GM18520 (cell line): ENCODE measurements around the gene ACACA.

Experiments used
- ATAC-seq: cut with Tn5 transposase; IDR thresholded peaks from one replicate; pipeline ENCODE4 v1.9.1; 2021; ENCODE audit not compliant: unreplicated experiment

The ACACA gene

DNA sequence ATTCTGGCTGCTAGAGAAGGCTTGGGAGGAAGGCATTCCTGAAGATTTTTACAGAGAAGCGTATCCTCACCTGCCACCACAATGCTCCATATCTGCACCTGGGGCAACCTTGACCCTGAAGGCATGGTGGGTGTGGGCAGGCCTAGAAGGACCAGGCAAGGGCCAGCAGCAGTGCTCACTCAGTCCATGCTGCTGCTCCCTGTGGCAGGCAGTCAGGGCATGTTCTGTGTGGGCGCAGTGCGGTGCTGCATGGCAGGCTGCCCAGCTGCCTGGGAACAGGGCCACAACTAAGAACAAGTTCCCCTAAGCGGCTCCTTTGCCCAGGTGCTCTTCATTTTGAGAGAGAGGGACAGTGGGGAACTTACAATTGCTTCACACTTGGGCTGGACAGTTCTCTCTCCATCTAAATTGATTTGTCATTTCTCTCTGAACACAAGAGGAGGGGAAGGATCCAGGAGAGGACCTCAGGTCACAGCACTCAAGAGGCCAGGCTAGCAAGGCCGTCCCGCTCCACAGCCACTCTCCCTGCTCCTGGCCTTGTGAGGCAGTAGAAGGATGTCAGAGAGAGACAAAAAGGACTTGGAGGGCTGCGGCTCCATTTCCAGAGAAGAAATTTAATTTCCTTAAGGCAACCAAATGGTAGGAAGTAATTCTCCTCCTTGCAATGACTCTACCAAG, 299.1 kb downstream of the ACACA start:
- no peak for ATAC-seq

DNA sequence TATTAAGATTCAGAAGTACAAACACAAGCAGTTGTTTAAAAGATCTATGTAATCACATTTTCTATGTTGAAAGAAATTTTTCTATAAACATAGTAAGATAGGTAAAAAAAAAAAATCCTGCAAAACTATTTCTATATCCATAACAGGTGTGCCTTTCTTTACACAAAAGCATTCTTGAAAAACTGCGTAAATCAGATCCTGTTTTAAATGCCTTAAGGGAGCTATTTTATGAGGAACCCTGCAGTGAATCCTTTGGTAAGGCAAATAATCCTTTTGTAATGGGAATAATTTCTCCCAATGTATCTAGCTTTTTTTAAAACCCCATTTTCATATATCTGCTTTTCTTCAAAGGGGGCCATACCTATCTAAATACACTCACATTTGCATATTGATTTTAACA, 300.6 kb downstream of the ACACA start:
- no peak for ATAC-seq

DNA sequence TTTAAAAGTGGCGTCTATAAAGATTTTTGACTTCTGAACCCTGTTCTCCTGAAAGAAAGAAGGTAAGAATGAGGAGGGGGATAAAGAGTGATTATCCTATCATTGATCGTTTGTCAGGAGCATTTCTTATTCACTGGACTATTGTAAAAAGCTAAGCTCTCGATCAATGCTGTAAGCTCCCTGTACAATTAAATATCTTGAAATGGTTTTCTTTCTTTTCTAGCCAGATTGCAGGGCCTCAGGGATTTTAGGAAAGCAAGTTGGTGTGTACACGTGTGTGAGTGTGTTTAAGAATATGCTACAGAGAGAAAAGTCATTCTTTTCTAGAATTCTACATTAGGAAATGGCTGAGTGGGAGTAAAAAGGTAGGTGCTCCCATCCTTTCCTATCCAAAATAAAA, 303.4 kb downstream of the ACACA start:
- ATAC-seq = no peak

DNA sequence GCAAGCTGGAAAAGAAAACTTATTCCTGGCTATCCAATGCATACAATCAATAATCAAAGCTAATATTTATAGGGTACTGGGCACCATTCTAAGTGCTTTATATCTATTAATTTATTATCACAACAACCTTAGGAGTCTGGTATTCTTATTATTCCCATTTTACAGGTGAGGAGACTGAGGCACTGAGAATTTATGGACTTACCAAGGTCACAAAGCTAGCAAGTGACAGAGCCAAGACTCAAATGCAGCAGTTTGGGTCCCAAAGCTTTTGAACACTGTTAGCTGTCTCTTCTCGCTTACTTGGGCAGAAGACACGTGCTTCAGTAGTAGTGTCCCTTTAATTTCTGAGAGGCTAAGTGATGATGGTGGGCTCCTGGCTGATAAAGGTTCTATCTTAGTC, 305.3 kb downstream of the ACACA start:
- no peak for ATAC-seq

DNA sequence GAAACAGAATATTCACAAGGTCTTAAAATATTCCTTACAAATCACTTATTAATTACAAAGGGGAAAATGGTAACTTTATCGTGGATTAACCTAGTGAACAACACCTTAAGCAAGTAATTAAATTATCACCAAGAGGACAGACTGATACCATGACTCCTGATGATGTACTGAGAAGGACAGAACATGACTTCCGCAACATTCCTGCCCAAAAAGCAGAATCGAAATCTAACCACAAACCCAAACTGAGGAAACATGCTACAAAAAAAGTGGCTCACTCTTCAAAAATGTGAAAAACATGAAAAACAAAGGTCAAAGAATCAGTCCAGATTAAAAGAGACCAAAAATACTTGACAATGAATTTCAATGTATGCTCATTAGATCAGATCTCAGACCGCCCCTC, 306.4 kb downstream of the ACACA start:
- ATAC-seq = no peak

DNA sequence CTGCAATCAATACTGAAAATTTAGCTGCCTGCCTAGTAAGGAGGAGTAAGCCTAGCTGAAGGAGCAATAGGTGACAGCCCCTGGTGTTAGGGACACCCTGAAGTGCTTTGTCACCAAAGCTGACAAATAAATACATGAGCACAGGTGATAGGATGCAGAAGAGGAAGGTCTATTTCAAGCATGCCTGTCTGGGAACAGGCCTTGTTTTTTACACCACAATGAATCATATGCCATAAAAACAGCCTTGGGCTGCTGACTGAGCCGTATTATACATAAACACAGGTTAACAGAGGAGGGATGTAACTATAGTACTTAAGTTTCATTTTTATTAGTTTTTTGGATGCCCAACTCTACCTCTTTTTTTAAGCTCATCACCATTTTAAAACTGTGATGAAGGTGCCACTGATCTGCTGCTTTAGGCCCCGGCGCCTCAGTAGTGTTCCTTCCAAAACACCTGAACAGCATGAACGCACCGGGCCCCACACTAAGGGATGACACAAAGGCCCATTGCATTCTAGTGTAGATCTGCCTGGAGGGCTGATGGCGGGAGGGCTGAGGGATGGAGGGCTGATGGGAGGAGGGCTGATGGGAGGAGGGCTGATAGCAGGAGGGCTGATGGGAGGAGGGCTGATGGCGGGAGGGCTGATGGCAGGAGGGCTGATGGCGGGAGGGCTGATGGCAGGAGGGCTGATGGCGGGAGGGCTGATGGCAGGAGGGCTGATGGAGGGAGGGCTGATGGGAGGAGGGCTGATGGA, 307.5 kb downstream of the ACACA start:
- no peak for ATAC-seq

DNA sequence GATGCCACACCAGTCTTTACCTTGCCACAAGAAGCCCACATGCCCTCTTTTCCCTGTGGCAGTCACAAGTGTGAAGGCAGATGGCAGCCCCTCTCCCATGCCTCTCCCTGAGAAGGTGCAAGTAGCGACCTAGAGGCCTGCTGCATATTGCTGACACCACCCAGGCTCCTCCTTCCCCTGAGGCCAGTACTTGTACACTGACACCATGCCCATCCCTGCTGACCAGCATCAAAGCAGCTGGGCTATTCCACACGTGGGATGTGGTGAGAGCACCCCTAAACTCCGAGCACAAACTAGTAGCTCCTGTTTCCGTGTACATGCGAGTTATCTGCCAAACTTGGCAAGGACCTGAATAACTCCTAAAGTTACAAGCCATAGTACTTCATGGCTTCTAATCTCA, 308.5 kb downstream of the ACACA start:
- no peak for ATAC-seq

DNA sequence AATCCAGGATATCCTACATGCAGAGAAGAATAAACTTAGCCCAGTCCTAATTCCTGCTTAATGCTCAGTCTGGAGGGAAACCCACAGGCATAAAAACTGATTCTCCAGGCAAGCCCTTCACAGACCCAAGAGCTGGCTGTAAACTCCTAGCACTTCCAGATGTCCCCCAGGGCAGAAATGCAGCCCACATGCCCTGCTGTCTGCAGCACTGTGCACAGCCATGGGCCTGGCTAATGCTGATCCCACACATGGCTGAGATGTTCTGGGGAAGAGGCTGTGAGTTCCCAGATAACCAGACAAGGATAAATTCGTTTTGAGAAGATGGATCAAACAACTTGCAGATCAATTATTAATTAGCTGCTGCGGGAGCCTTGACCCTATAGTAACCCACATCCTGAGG, 309.5 kb downstream of the ACACA start:
- ATAC-seq = no peak

DNA sequence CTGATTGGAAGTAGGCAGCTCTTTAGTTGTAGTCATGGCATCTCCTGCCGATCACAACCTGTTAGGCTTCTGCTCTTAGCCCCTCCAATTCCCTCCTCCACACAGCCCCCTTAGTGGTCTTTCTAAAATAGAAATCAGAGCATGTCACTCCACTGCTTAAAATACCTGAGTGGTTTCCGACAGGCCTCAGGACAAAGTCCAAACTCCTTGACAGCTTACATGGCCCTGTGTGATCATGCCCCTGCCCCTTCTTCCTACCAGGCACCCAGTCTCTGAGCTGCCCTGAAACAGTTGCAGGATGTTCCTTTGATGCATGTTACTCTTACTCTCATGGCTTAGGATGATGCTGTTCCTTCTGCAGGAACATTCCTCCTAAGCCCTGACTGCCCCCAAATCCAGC, 310.6 kb downstream of the ACACA start:
- ATAC-seq = no peak

DNA sequence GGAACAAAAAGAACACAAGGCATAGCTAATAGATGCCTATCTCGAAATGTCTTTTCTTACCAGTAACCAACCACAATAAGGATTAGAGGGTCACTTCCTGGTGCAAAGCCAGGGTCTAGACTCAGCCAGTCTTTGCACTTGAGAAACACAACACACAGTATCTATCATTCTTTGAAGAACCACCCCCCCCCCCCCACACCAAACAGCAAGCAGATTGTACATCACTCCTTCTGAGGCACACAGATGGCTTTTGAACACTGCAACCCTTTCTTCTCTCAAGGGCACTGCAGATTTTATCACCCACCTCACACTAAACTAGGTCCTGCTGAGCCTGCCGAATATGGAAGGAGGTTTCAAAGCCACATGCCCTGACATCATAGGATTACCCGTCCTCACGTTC, 312.2 kb downstream of the ACACA start:
- ATAC-seq = no peak

DNA sequence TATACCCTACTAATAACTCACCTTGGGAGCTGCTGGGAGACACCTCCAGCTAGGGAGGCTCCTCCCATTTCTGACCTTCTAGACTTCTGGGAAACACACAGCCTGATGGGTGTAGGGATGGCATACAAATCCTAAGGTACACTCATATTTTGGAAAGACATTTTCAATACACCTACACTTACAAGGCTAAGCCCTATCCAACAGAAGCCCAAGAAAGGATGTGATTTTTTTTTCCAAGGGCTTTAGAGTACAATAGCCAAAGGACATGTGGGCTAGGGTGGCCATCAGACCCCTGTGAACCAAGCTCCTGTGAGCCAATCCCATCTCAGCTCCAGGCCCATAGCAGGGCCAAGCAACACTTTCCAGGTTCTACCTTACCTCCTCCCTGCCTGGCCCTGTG, 313.9 kb downstream of the ACACA start:
- no peak for ATAC-seq

DNA sequence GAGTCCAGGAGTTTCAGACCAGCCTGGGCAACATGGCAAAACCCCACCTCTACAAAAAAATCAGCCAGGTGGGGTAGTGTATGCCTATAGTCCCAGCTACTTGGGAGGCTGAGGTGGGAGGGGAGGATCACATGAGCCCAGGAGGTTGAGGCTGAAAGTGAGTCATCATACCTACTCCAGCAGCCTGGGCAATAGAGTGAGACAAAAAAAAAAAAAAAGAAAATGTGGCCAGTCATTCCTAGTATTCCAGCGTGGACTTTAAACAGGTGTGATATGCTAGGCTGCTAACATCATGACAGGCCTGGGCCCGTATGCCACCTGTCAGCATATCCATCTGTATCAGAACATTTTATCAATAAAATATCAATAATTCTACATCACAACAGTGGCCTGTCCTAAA, 314.6 kb downstream of the ACACA start:
- ATAC-seq = no peak

DNA sequence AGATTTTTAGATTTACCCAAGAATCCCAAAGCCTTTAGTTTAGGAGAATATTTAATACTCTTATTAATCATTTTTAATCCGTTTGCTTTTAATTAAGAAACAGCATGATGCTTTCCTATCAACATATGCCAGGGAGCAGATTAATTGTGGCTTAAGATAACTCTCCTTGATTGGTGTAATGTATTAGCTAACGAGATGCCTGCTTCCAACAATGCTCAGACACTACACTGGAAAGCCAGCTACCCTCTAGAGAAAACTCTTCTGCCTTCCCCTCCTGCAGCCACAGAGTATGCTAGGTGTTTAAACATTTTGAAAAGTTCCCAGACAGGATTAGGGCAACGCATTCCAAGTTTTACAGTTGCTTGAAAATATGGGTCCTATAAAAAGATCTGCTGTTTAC, 315.7 kb downstream of the ACACA start:
- no peak for ATAC-seq

DNA sequence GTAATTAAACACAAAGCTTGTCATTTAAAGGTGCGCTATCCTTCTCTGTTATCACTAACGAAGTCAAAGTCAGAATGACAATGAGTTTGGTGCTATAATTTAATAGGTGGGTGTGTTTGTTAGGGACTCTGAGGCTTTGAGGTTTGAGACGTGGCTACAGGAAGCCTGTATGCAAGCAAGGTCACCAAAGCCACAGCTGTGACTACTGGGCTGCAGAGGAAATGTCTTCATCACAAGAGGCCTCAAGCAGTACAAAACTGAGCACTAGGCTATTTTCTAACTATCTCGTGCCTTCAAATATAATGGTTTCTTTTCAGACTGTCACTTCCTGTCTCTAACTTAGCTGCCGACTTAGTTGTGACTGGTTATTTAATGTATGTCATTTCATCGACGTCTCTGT, 316.7 kb downstream of the ACACA start:
- no peak for ATAC-seq

DNA sequence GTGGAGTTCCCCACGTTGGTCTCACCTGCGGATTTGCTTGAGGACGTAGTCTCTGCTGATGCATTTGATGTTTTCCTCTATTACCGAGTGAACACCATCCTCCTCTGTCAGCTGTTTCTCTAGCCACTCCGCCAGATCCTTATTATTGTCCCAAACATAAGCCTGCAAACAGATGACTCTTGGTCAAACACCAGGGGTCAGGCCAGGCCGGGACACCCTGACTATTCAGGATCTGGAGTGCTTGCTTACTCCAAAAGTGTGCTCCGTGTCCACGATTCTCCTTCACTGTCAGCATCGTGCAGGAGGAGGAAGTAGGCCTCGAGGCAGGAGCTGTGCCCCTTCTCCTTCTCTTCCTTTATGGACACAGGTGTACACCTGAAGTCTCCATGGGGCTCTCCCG, 317.7 kb downstream of the ACACA start:
- no peak for ATAC-seq

DNA sequence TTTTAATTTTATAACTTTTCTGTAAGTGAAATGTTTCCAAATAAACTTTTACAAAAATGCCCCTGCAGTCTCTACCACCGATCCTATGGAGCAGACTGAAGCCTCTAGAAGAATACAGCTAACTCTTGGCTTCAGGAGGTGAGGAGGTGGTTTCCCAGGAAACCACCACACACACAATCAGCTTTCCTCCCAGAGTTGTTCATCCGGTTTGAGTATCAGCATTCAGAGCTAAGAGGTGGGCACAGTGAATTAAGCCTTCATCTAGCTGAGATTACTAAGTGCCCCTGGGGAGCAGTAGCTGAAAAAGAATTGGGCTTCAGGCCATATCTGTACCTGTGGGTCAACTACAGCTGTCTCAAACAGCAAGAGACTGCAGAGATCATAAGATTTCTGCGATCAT, 318.2 kb downstream of the ACACA start:
- ATAC-seq = no peak

DNA sequence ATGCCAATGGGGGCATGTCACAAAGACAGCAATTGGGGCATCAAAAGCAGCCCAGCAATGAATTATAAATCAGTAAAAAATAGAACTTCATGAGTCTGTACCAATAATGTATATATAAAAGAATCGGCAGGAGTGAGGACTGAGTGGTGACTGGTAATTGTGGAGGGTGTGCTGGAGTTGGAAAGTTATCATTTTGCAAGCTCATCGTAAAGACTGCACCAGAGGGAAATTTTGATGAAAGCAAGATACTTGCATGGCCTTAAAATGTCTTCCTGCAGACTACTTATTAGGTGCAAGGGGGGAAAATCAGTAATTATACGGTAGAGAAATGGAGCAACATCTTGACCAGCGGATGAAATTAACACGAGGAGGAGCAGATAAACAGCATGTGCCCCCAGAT, 319.0 kb downstream of the ACACA start:
- no peak for ATAC-seq

DNA sequence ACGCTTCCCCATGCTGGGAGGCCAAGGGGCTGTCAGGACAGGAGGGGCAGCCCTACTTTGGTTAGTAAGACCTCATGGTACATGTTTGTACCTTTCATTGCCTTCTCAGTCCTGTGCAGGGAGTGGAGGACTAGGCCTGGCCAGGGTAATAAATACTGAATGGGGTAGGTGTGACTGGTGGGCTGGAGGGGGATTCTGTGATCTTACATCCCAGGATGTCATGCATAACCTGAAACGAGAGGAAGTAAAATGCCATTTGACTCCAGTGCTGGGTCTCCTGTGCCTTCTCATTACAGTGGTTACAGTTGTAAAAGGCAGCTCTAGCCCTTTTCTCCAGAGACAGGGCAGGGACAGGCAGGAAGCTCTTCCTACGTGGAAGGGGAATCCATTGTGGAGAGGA, 319.7 kb downstream of the ACACA start:
- ATAC-seq = no peak

DNA sequence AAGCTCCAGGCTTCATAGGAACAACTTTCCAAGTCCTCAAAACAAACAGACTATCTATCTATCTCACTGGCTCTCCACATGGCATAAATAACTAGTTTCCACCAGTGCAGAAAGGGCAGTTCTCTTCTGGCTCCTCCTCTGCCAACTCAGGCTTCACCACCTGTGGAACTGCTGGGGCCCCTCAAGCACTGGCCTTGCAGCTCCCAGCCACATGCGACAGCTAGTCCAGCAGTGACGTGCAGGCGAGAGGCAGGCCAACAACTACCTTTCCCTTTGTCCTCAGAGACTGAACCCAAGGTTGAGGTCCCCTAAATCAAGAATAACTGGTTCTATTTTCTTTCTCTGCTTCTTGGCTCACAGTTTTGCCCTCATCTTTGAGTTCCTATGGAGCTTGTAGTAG, 320.3 kb downstream of the ACACA start:
- no peak for ATAC-seq

DNA sequence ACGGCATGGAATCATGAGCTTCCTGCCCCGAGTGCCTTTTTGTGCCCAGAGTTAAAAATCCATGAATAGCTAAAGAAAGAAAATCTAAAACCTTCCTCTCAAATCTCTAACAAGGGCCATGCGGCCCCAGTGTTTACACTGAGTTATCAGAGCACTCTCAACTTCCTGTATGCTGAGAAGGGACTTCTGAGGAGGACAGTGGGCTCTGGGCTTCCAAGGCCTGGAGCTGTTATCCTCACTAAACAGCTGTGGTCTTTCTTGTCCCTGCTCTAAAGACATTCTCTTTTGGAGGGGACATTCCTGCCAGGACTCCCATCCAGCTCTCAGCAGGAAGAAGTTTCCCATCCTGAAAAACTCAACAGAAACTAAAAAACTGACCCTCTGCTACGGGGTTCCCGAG, 322.3 kb downstream of the ACACA start:
- no peak for ATAC-seq

DNA sequence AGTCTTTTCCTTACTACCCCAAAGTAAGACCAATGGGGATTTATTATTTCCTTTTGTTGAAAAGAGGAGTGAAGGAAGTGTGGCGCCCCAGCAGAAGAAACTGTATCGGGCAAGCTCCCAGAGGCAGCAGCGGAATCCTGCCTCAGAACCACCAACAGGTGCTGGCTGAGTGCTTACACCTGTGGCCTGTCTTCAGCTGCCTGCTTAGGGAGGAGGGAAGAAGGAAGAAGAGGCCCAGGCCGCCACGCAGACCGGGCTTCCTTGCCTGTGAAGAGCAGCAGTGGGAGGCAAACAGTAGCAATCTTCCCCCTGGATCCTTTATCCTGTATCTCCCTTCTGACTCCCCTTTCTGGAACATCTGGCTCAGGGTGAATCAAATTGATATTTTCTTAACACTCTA, 323.2 kb downstream of the ACACA start:
- ATAC-seq = no peak

DNA sequence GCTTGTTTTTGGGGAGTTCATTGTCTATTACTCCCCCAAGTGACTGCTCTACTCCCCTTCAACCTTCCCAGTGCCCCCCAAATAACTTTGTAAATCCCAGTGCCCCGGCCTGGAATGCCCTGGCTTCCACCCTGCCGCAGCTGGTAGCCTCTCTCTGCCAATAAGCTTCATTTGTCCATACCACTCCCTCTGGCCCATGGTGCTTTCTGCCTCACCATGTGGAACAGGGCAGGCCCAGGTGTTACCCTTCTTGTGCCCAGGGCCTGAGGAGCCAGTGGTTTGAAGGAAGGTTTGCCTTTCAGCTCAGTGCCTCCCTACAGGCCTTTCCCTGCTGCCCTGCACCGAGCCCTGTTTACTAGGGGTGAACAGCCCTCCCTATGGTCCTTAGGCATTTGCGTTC, 323.7 kb downstream of the ACACA start:
- no peak for ATAC-seq

DNA sequence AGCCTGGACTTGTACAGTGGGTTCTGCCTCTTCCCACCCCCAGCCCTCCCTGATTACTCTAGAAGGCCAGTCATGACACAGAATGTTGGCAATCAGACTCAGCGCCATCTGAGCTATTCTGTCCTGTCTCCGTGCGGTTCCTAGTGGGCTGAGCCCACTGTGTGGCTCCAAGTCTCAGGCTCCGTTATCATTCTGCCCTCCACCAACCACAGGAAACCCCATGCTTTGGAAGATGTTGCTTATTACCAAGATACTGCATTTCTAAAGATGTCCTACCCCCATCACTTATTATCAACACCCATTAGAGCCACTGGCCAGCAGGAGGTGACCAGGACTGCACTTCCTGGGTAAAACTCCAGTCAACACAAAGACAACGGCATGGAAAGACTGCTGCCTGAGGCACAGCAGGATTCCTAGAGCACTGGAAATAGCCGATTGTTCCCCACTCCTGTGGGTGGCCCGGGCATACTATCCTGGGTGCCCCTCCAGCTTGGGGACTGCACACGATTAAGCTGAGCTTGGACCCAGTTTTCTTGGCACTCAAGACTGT, 324.2 kb downstream of the ACACA start:
- no peak for ATAC-seq
